ENCODE data around the gene RPTOR.
A peak's percentile ranks its signal among the peaks of the same experiment; 100 is the strongest.

RPTOR gene

GRCh38 chr17:80822700-80823410 is 278.2 kb downstream of the RPTOR start (continued):
- TF ChIP-seq SP7 (tag by site-specific recombination; IDR thresholded peaks at IDR 0.05) (peak; percentile 53), PATZ1 (tag by site-specific recombination; IDR thresholded peaks at IDR 0.05) (0 out of 2 replicates have a peak, but pooled peaks have one; percentile 38), ZNF132 (tag by site-specific recombination; IDR thresholded peaks at IDR 0.05; ENCODE audit: borderline replicate concordance) (no peak), TSHZ1 (tag by site-specific recombination; IDR thresholded peaks at IDR 0.05; ENCODE audit: borderline replicate concordance) (0 out of 2 replicates have a peak, but pooled peaks have one; percentile 32), ZBTB10 (tag by site-specific recombination; IDR thresholded peaks at IDR 0.05) (no peak), IKZF3 (tag by site-specific recombination; IDR thresholded peaks at IDR 0.05) (peak; percentile 75), ZBTB21 (tag by site-specific recombination; IDR thresholded peaks at IDR 0.05) (peak; percentile 94), ZNF404 (tag by site-specific recombination; IDR thresholded peaks at IDR 0.05) (no peak), HOXA7 (CRISPR knock-in tag; IDR thresholded peaks at IDR 0.05; ENCODE audit: borderline replicate concordance) (no peak), GLIS1 (tag by site-specific recombination; IDR thresholded peaks at IDR 0.05) (peak; percentile 66), ZNF560 (tag by site-specific recombination; IDR thresholded peaks at IDR 0.05; ENCODE audit: borderline replicate concordance) (no peak), ZNF555 (tag by site-specific recombination; conservative IDR thresholded peaks at IDR 0.05) (no peak), ZIC2 (tag by site-specific recombination; IDR thresholded peaks at IDR 0.05) (peak; percentile 65; the same call in 1 of the 2 replicates), ZNF529 (tag by site-specific recombination; IDR thresholded peaks at IDR 0.05; ENCODE audit: insufficient replicate concordance) (no peak), ZNF391 (tag by site-specific recombination; IDR thresholded peaks at IDR 0.05; ENCODE audit: borderline replicate concordance, low read depth) (peak; percentile 30; the same call in 1 of the 2 replicates), ZNF26 (tag by site-specific recombination; IDR thresholded peaks at IDR 0.05) (no peak), ZNF112 (tag by site-specific recombination; IDR thresholded peaks at IDR 0.05) (no peak), ZFHX2 (tag by site-specific recombination; conservative IDR thresholded peaks at IDR 0.05) (peak; percentile 94), TRIM28 (IDR thresholded peaks at IDR 0.05; ENCODE audit: borderline replicate concordance, low read length) (peak; percentile 75), ZNF501 (tag by site-specific recombination; IDR thresholded peaks at IDR 0.05) (no peak), ZNF623 (tag by site-specific recombination; IDR thresholded peaks at IDR 0.05) (no peak), HIC1 (tag by site-specific recombination; IDR thresholded peaks at IDR 0.05) (peak; percentile 73), OSR2 (tag by site-specific recombination; IDR thresholded peaks at IDR 0.05) (peak; percentile 71), ZNF148 (tag by site-specific recombination; IDR thresholded peaks at IDR 0.05; ENCODE audit: borderline replicate concordance) (no peak)
